COR-L47 (cell line): Measurements from ENCODE around the gene PCDHB9.

ENCODE experiments used
- DNase-seq: peaks from one replicate; lab custom pipeline; 2025; lab: John Stamatoyannopoulos, UW

PCDHB9 gene

DNA sequence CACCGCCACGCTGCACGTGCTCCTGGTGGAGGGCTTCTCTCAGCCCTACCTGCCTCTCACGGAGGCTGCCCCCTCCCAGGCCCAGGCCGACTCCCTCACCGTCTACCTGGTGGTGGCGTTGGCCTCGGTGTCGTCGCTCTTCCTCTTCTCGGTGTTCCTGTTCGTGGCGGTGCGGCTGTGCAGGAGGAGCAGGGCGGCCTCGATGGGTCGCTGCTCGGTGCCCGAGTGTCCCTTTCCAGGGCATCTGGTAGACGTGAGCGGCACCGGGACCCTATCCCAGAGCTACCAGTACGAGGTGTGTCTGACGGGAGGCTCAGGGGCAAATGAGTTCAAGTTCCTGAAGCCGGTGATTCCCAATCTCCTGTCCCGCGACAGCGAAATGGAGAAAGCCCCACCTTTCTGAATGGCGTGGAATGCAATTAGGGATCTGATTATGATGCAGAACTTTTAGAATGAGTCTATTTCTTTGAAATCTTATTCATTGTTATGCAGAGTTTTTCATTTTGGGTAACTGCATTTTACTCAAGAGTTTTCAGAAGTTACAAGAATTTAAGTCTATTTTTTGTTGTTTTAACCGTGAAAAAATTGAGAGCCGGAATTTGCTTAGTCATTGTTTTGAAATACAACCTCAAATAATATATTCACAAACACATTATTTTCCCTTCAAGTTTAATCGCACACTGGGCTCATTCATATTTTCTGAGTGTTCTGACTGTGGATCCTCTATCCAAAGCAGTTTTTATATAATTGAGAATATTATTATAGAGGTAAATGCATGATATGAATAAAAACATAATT, 49.8 kb downstream of the PCDHB9 start:
- no peak for DNase-seq
